AG10803 (cell line): ENCODE measurements around the gene SRMS.

ENCODE experiments used
- DNase-seq: peaks from one replicate; pipeline ENCODE4 v3.0.0; 2010; ENCODE audit warnings: low read depth
- H3K4me3 ChIP-seq: 2 replicates; pipeline ENCODE4 v1.5.1; 2011; ENCODE audit warnings: mild to moderate bottlenecking, low read length, control low read depth
- TF ChIP-seq, protein P1 (sequence below): conservative IDR thresholded peaks from 2 replicates; pipeline ENCODE4 v1.5.1; 2011; ENCODE audit warnings: mild to moderate bottlenecking, low read length, control low read depth, inconsistent platforms

The SRMS gene

GRCh38 chr20:63494420-63495166, 53.0 kb downstream of the SRMS start:
- TF ChIP-seq, protein P1, sequence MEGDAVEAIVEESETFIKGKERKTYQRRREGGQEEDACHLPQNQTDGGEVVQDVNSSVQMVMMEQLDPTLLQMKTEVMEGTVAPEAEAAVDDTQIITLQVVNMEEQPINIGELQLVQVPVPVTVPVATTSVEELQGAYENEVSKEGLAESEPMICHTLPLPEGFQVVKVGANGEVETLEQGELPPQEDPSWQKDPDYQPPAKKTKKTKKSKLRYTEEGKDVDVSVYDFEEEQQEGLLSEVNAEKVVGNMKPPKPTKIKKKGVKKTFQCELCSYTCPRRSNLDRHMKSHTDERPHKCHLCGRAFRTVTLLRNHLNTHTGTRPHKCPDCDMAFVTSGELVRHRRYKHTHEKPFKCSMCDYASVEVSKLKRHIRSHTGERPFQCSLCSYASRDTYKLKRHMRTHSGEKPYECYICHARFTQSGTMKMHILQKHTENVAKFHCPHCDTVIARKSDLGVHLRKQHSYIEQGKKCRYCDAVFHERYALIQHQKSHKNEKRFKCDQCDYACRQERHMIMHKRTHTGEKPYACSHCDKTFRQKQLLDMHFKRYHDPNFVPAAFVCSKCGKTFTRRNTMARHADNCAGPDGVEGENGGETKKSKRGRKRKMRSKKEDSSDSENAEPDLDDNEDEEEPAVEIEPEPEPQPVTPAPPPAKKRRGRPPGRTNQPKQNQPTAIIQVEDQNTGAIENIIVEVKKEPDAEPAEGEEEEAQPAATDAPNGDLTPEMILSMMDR, result no peak
- DNase-seq, result no peak
- no peak overlapping the region for H3K4me3 ChIP-seq

GRCh38 chr20:63494084-63494419, 53.5 kb downstream of the SRMS start:
- TF ChIP-seq, protein P1, result no peak
- DNase-seq, result no peak
- no peak overlapping the region for H3K4me3 ChIP-seq

DNA sequence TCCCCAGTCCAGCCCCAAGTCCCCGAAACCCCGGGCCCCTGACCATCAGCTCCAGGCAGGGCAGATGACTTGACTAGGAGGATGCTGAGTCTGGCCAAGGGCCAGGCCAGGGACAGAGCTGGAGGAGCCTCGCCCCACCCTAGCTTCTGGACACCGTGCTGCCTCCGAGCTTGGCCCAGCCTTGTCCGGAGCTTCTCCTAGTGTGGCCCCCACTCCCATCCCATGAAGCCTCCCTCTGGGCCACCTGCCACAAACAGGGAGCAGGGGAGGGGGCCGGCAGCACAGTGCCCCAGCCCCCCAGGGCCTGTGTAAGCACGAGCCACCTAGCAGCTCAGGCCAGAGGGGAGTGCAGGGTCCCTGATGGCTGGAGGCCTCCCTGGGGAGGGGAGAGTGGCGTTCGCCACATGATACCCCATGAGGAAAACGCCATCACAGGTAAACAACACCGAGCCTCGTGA, 54.0 kb downstream of the SRMS start:
- DNase-seq, result no peak
- H3K4me3 ChIP-seq, result no peak overlapping the region
- TF ChIP-seq, protein P1, result no peak

- DNase-seq, result no peak
- no peak overlapping the region for H3K4me3 ChIP-seq
- TF ChIP-seq, protein P1, result no peak
Measured at GRCh38 chr20:63492982-63493381, 54.6 kb downstream of the SRMS start.

- H3K4me3 ChIP-seq, result no peak overlapping the region
- DNase-seq, result no peak
- TF ChIP-seq, protein P1, result no peak
Measured at GRCh38 chr20:63492518-63492917, 55.0 kb downstream of the SRMS start.

DNA sequence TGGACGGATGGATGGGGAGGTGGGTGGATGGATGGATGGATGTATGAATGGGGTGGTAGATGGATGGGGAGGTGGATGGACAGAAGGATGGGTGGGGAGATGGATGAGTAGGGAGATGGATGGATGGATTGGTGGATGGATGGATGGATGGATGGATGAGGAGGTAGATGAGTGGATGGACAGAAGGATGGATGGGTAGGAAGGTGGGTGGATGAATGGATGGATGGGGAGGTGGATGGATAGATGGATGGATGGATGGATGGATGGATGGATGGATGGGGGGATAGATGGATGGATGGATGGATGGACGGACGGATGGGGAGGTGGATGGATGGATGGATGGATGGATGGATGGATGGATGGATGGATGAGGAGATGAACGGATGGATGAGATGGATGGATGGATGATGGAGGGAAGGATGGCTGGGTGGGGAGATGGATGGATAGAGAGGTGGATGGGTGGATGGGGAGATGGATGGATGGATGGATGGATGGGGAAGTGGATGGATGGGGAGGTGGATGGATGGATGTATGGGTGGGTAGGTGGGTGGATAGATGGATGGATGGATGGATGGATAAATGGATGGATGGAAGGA, 55.8 kb downstream of the SRMS start:
- H3K4me3 ChIP-seq, result no peak overlapping the region
- no peak for DNase-seq
- TF ChIP-seq, protein P1, result no peak

- TF ChIP-seq, protein P1, result no peak
- H3K4me3 ChIP-seq, result no peak overlapping the region
- no peak for DNase-seq
Measured at GRCh38 chr20:63491078-63491477, 56.5 kb downstream of the SRMS start.
